Neural progenitor cell (in vitro differentiated cells): ENCODE data around the gene FAIM2.

ENCODE experiments used
- CTCF ChIP-seq: fragments of 200-600 bp; sonication (generic); IDR thresholded peaks from 2 replicates; pipeline ENCODE4 v1.5.1; 2017; ENCODE audit warnings: antibody characterized with exemption, mild to moderate bottlenecking
- EZH2 ChIP-seq: fragments of 200-600 bp; sonication (generic); IDR thresholded peaks from 2 replicates; pipeline ENCODE4 v1.6.1; 2017; ENCODE audit warnings: antibody characterized with exemption, mild to moderate bottlenecking, moderate library complexity
- EZH2phosphoT487 ChIP-seq: fragments of 200-600 bp; sonication (generic); IDR thresholded peaks from 2 replicates; pipeline ENCODE4 v1.6.1; 2017; ENCODE audit warnings: antibody characterized with exemption

DNA sequence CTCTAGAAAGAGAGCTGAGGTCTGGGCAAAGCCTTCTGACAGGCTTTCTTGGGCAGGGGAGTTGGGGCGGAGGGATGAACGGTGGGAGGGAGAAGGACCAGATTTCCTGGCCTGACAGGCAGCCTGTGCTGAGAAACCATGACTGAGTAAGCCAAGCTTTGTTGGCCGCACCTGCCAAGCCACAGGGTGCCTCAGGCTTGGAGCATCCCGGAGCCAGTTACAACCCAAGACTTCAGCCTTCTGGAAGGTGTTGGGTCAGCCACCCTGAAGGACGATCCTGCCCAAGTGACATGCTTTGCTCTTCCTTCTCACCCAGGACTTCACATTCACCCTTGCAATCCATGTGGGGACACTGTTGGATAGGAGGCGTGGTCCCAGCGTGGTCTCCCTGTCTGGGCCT is 25.9 kb upstream of the FAIM2 start:
- TF ChIP-seq CTCF (no peak), EZH2phosphoT487 (no peak), EZH2 (no peak)
